ENCODE results near the gene KCNK13.
"Not testable (repeated sequence)": the region's sequence is repeated elsewhere in the genome, so short reads cannot be mapped to it uniquely, and the experiment has no call there.

DNA sequence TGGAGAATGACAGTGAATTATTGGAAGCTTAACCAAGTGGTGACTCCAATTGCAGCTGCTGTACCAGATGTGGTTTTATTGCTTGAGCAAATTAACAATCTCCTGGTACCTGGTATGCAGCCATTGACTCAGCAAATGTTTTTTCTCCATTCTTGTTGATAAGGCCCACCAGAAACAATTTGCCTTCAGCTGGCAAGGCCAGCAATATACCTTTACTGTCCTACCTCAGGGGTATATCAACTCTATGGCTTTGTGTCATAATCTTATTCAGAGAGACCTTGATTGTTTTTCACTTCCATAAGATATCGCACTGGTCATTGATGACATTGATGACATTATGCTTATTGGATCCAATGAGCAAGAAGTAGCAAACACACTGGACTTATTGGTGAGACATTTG, 168.1 kb downstream of the KCNK13 start:
- TF ChIP-seq, protein P1, sequence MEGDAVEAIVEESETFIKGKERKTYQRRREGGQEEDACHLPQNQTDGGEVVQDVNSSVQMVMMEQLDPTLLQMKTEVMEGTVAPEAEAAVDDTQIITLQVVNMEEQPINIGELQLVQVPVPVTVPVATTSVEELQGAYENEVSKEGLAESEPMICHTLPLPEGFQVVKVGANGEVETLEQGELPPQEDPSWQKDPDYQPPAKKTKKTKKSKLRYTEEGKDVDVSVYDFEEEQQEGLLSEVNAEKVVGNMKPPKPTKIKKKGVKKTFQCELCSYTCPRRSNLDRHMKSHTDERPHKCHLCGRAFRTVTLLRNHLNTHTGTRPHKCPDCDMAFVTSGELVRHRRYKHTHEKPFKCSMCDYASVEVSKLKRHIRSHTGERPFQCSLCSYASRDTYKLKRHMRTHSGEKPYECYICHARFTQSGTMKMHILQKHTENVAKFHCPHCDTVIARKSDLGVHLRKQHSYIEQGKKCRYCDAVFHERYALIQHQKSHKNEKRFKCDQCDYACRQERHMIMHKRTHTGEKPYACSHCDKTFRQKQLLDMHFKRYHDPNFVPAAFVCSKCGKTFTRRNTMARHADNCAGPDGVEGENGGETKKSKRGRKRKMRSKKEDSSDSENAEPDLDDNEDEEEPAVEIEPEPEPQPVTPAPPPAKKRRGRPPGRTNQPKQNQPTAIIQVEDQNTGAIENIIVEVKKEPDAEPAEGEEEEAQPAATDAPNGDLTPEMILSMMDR (IDR thresholded peaks at IDR 0.05; ENCODE audit: insufficient read depth, low read length): not testable (repeated sequence)
- not testable (repeated sequence) for TF ChIP-seq POLR2AphosphoS5, GABPA (IDR thresholded peaks at IDR 0.05; ENCODE audit: low read depth)
